HUES48 (cell line): ENCODE measurements around the gene DDHD1.
A peak's percentile ranks its signal among the peaks of the same experiment; 100 is the strongest.
"Not testable (repeated sequence)": the region's sequence is repeated elsewhere in the genome, so short reads cannot be mapped to it uniquely, and the experiment has no call there.

Experiments used
- H3K27ac ChIP-seq: one replicate; pipeline ENCODE4 v1.7.0; 2013; ENCODE audit warnings: low read depth, low read length, inconsistent platforms
- H3K27me3 ChIP-seq: 2 replicates; pipeline ENCODE4 v1.6.1; 2013; ENCODE audit warnings: mild to moderate bottlenecking, low read length; ENCODE audit not compliant: control insufficient read depth, insufficient read depth
- H3K36me3 ChIP-seq: 2 replicates; pipeline ENCODE4 v1.6.1; 2013; ENCODE audit warnings: low read length; ENCODE audit not compliant: control insufficient read depth, insufficient read depth
- H3K4me1 ChIP-seq: 2 replicates; pipeline ENCODE4 v1.6.1; 2013; ENCODE audit warnings: mild to moderate bottlenecking, low read length; ENCODE audit not compliant: control insufficient read depth, insufficient read depth
- H3K4me3 ChIP-seq: 2 replicates; pipeline ENCODE4 v1.5.1; 2013; ENCODE audit warnings: mild to moderate bottlenecking, low read depth, low read length
- H3K9ac ChIP-seq: 2 replicates; pipeline ENCODE4 v1.6.1; 2013; ENCODE audit warnings: mild to moderate bottlenecking, low read depth, low read length, moderate library complexity
- H3K9me3 ChIP-seq: 2 replicates; pipeline ENCODE4 v1.6.1; 2013; ENCODE audit warnings: low read length; ENCODE audit not compliant: control insufficient read depth, insufficient read depth

The DDHD1 gene

DNA sequence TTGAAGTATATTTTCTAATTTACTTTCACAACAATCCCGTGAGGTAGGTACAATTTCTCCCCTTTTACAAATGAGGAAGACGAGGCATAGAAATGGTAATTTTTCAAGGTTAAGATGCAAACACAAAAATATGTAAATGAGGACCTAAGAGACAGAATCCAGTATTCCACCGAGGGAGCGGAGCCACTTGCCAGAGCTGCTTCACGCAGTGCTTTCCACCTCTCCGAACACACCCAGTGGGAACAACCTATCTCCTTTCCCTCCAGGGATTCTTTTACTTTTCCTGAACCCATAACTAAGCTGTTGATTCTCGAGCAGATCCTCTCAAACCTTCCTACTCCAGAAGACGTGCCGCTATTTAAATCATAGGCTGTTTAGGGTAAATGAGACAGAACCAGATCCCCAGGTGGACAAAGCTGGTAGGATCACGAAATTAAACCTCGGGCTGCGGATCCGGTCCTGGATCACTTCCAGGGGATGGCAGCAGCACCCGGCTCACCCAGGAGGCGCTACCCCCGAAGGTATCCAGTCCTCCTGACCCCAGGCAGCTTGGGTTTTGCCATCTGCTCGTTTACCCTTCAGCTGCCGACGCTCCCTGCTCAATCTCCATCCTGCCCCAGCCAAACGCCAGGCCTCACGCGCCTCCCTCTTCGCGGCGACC is 1.5 kb downstream of the DDHD1 start:
- no peak overlapping the region for H3K27ac ChIP-seq
- H3K36me3 ChIP-seq, result no peaks in the 10 kb centered on the region
- H3K9me3 ChIP-seq, result no peaks in the 10 kb centered on the region
- H3K27me3 ChIP-seq, result peaks cover 11% of the 10 kb centered on the region
- peak overlapping the region; percentile 87 for H3K4me3 ChIP-seq
- H3K9ac ChIP-seq, result peak overlapping the region; percentile 53
- H3K4me1 ChIP-seq, result peaks cover 20% of the 10 kb centered on the region; the same call in 1 of the 2 replicates

DNA sequence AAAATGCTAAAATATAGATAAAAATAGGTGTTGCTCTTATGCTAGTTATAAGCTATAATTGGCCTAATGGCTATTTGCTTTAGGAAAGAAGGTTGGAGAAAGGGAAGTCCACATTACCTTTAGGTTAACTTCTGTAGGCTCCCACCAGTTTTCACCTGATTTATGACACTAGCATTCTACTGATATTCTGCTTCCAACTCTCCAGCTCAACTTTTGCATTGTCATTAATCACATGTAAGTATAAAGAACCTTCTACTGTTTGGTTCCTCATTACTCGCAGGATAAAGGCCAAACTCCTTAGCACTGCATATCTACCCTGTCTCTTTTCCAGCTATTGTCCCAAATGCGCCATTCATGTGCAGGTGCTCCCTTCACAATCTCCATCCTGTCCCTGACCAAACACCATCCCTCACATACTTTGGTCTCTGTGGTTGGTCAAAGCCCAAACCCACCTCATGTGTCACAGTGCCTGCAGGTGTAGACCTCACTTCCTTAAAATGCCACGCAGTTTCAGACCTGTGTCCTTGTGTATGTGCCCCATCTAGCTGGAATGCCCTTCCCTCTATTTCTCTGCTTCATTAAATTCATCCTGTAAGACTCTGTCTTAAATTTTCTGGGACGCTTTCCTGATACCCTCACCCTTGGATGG is 3.3 kb downstream of the DDHD1 start:
- peaks cover 11% of the 10 kb centered on the region for H3K27me3 ChIP-seq
- no peak overlapping the region for H3K9ac ChIP-seq
- no peak overlapping the region for H3K27ac ChIP-seq
- no peaks in the 10 kb centered on the region for H3K36me3 ChIP-seq
- no peaks in the 10 kb centered on the region for H3K9me3 ChIP-seq
- H3K4me3 ChIP-seq, result no peak overlapping the region
- peaks cover 20% of the 10 kb centered on the region; the same call in 1 of the 2 replicates for H3K4me1 ChIP-seq

DNA sequence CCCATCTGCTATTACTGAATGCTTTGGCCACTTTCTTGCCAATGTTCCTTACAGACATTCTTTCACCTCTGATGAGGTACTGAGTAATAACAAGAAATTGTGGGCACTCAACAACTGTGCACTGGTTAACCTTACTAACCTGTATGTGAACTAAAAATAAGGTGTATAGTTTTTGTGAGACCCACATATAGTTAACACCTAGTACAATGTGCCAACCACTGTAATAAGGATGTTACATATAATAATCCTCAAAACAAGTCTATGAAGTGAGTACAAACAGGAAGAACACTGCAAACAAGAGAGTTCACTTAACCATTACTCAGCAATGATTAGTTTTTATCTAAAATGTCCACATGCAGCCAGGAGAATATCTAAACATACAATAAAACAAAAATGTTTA is 4.5 kb downstream of the DDHD1 start:
- Histone ChIP-seq H3K27me3 (peaks cover 11% of the 10 kb centered on the region), H3K4me1 (peaks cover 19% of the 10 kb centered on the region; the same call in 1 of the 2 replicates), H3K9me3 (no peaks in the 10 kb centered on the region), H3K36me3 (no peaks in the 10 kb centered on the region), H3K4me3 (no peak overlapping the region), H3K27ac (no peak overlapping the region), H3K9ac (no peak overlapping the region)

DNA sequence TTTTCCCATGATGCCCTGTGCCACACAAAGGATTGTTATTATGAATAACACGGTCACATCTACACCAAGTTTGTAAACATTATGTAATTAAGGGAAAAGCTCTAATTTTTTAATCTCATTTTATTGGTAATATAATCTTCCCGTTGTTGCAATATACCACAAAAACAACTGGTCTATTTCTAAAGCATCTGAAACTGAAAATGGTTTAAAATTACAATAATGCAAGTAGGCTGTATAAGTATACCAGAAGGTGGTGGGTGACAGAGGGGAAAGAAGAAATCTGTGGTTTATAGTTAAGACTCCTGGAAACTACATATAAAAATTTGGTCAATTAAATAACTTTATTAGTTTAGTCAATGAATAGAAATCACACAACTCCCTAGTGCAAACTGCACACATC is 5.2 kb downstream of the DDHD1 start:
- no peak overlapping the region for H3K9ac ChIP-seq
- H3K27me3 ChIP-seq, result peaks cover 11% of the 10 kb centered on the region
- H3K4me3 ChIP-seq, result no peak overlapping the region
- no peak overlapping the region for H3K27ac ChIP-seq
- H3K4me1 ChIP-seq, result peaks cover 15% of the 10 kb centered on the region; the same call in 1 of the 2 replicates
- no peaks in the 10 kb centered on the region for H3K9me3 ChIP-seq
- no peaks in the 10 kb centered on the region for H3K36me3 ChIP-seq

- H3K9me3 ChIP-seq, result no peaks in the 10 kb centered on the region
- H3K4me3 ChIP-seq, result no peak overlapping the region
- H3K27me3 ChIP-seq, result peaks cover 10% of the 10 kb centered on the region
- no peaks in the 10 kb centered on the region for H3K36me3 ChIP-seq
- H3K9ac ChIP-seq, result no peak overlapping the region
- no peak overlapping the region for H3K27ac ChIP-seq
- H3K4me1 ChIP-seq, result peaks cover 15% of the 10 kb centered on the region; the same call in 1 of the 2 replicates
Measured at GRCh38 chr14:53147208-53147607, 5.9 kb downstream of the DDHD1 start.

GRCh38 chr14:53146739-53147138 is 6.4 kb downstream of the DDHD1 start:
- no peak overlapping the region for H3K4me3 ChIP-seq
- peaks cover 6% of the 10 kb centered on the region for H3K27me3 ChIP-seq
- H3K4me1 ChIP-seq, result peaks cover 15% of the 10 kb centered on the region; the same call in 1 of the 2 replicates
- no peak overlapping the region for H3K9ac ChIP-seq
- peaks cover under 1% of the 10 kb centered on the region; the same call in 1 of the 2 replicates for H3K9me3 ChIP-seq
- no peak overlapping the region for H3K27ac ChIP-seq
- H3K36me3 ChIP-seq, result no peaks in the 10 kb centered on the region

DNA sequence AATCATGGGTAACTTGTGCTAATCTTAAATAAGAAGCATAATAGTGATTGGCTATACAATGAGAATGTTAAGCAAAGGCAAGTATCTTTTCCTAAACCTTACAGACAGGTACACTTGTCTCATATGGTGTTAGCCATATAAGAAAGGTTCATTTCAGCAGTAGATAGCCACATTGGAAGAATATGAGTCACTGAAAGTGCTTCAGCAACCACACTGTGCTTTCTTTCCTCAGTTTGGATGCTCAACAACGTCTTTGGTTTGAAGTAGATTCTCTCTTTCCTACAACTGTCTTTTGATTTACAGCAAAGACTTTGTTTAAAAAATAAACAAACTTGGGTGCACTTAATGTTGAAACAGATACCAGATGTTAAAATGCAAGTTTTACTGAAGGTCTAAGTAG is 8.9 kb downstream of the DDHD1 start:
- no peaks in the 10 kb centered on the region for H3K36me3 ChIP-seq
- H3K4me1 ChIP-seq, result no peaks in the 10 kb centered on the region
- peaks cover 15% of the 10 kb centered on the region for H3K9me3 ChIP-seq
- H3K4me3 ChIP-seq, result no peak overlapping the region
- no peaks in the 10 kb centered on the region for H3K27me3 ChIP-seq
- H3K9ac ChIP-seq, result no peak overlapping the region
- no peak overlapping the region for H3K27ac ChIP-seq

DNA sequence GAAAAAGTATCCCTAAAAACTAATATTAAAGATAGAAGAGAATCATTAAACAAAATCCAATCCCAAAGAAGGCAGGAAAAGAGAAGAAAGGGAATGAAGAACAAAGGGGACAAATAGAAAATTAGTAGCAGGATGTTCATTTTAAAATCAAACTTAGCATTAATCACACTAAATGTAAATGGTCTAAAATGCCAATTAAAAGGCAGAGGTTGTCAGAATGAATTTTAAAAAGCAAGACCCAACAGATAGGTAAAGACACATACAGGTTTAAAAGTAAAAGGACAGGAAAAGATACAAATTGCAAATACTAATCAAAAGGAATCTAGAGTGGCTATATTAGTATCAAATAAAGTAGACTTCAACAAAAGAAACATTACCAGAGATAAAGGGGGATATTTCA is 12.5 kb downstream of the DDHD1 start:
- no peaks in the 10 kb centered on the region for H3K36me3 ChIP-seq
- H3K9me3 ChIP-seq, result peaks cover 15% of the 10 kb centered on the region
- no peak overlapping the region for H3K9ac ChIP-seq
- no peak overlapping the region for H3K27ac ChIP-seq
- H3K4me1 ChIP-seq, result no peaks in the 10 kb centered on the region
- no peak overlapping the region for H3K4me3 ChIP-seq
- no peaks in the 10 kb centered on the region for H3K27me3 ChIP-seq

GRCh38 chr14:53137568-53138203 is 15.4 kb downstream of the DDHD1 start:
- no peak overlapping the region for H3K27ac ChIP-seq
- no peaks in the 10 kb centered on the region for H3K36me3 ChIP-seq
- no peaks in the 10 kb centered on the region for H3K27me3 ChIP-seq
- no peak overlapping the region for H3K4me3 ChIP-seq
- no peaks in the 10 kb centered on the region for H3K4me1 ChIP-seq
- no peak overlapping the region for H3K9ac ChIP-seq
- H3K9me3 ChIP-seq, result peaks cover 15% of the 10 kb centered on the region

- H3K36me3 ChIP-seq, H3K9ac ChIP-seq, H3K27ac ChIP-seq, H3K9me3 ChIP-seq, H3K27me3 ChIP-seq, H3K4me3 ChIP-seq, H3K4me1 ChIP-seq: not testable (repeated sequence)
Measured at GRCh38 chr14:53130491-53130890, 22.6 kb downstream of the DDHD1 start.
